Mesenteric fat pad (tissue), 1 donor: ENCODE results near the gene GATA5. TPM values are rescaled to one million over a fixed set of nuclear protein-coding genes. Genes with fewer than 3 reads are reported as not detected.

ENCODE experiments used
- DNase-seq: peaks from one replicate; pipeline ENCODE4 v3.0.0-alpha.2; 2020; ENCODE audit warnings: low spot score
- total RNA-seq: library from RNA; stranded (reverse); fragmentation: NEBNext Ultra II Directional; extraction: Animal tissue kit (Norgen Biotek cat#: 25700); gene quantifications from one replicate; pipeline ENCODE4 v1.2.1, GENCODE V29; 2021
- donor health status: DM: yes; HTN: yes; CAD: no.

The GATA5 gene
- total RNA-seq, 1 donor from 2014 or later, result 0.19 TPM

DNA sequence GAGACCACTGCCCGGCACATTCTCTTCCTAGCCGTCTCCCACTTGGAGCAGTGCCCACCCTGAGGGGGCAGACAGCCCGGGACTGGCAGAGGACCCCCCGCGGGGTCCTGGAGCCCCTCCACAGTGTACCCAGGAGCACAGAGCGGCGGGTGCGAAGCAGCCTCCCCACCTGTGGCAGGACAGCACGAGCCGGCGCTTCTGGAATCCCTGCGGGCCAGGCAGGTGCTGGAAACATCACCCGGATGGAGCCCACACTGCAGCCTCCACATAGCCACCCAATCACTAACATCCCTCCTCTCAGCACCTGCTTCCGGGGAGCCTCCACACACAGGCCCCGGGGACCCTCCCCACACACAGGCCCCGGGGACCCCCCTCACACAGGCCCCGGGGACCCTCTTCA is 18.7 kb downstream of the GATA5 start:
- DNase-seq, result no peak

DNA sequence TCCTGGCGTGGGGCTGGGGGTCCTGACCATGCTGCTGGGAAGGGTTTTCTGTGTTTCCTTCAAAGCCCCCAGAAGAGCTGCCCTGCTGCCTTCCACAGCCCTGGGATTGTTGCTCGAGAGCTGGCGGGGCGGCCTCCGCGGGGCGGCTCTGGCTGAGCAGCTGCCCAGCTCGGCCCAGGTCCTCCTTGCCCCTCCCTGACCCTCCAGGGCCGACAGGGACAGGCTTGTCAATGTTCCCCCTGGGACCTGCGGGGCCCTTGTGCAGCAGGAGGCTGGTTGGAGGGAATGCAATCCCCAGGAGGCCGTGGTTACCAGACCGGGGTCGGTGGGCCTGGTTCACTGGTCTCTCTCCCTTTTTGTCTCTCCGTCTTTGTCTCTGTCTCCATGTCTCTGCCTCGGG is 19.9 kb downstream of the GATA5 start:
- DNase-seq, result no peak

DNA sequence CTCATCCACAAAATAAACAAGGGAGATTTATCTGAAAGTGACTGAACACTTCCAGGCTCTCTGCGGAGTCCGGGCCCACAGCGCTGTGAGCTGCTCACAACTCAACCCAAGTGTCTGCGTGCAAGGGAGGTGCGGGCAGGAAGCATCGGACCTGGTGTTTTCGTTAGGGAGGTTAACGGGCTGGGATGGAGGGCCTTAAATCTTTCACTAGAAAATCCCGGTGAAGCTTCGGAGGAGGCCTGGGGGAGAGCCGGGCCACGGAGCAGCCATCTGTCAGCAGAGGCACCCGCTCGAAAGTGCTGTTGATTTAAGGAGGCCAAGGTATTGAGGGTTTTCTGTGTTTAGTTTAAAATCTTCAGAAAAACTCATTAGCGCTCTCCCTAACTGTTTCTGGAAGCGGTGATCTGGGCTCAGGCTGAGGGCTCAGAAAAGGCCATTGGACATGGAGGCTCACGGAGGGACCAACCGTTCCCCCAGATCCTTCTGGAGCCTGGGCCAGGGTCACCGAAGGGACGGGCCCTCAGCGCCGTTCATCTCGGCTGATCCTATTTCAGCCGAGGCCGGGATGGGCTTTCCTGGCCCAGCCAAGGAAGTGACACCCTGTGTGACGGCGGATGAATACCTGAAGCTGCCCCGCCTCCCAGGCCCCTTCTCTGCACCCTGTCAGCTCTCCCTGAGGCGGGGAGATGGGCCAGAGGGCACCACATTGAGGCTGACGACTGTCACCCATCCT is 20.7 kb downstream of the GATA5 start:
- DNase-seq, result no peak

DNA sequence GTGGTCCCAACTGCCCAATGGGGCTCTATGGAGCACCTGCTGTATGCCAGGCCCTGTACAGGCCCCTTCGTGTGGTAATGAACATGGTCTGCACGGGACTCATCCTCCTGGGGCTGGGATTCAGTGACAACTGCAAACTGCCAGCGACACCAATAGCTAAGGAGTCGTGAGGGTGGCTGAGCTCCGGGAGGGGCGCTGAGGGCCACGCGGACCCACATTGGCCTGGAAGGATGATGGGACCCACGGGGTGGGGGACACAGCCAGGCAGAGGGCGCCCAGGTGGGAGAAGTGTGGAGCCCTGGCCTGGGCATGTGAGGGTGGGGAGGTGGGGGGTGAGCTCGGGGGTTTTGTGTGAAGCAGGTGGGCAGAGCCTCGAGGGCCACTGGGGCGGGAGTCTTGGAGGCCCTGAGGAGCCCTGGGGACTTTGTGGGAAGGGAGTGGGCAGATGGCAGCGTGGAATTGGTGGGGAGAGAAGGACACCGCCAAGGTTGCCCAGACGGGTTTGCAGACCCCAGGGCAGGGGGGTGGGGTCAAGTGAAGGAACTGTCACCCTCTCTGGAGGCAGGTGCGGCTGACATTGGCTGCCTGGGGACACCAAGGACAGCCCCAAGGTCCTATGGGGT is 22.5 kb downstream of the GATA5 start:
- no peak for DNase-seq

DNA sequence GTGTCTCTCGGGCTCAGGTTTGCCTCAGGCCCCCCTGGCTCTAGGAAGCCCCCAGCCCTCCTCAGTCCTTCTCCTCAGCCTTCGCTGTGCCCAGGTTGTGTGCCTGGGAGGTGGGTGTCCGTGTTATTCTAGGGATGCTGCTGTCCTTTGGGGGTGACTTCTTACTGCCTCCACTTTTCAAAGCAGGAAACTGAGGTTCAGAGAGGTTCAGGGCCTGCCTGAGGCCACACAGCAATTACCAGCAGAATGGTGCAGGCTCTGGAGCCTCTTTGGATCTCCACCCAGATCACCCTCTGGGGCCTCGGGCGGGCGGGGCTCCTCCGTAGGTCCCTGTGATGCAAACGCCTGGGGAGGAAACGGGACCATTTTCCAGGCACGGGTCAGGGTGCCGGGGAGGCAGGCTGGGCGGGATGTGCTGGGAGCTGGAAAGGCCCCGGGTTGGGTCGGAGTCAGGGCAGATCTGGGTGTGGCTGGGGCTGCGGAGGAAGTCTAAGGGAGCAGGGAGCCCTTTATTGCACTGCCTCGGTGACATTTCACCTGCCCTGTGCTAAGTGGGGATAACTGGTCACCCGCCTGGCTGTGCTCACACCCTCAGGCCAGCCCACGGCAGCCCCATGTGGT is 23.2 kb downstream of the GATA5 start:
- no peak for DNase-seq

DNA sequence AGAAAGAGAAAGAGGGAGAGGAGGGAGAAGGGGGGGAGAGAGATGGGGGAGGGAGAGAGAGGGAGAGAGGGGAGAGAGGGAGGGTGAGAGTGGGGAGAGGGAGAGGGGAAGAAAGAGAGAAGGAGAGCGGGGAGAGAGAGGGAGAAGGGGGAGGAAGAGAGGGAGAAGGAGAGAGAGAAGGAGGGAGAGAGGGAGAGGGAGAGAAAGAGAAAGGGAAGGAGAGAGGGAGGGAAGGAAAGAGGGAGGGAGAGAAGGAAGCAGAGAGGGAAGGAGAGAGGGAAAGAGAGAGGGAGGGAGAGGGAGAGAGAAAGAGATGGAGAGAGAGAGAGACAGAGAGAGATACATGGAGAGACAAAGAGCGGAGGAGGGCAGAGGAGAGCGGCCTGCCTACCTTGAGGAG is 23.8 kb downstream of the GATA5 start:
- no peak for DNase-seq

DNA sequence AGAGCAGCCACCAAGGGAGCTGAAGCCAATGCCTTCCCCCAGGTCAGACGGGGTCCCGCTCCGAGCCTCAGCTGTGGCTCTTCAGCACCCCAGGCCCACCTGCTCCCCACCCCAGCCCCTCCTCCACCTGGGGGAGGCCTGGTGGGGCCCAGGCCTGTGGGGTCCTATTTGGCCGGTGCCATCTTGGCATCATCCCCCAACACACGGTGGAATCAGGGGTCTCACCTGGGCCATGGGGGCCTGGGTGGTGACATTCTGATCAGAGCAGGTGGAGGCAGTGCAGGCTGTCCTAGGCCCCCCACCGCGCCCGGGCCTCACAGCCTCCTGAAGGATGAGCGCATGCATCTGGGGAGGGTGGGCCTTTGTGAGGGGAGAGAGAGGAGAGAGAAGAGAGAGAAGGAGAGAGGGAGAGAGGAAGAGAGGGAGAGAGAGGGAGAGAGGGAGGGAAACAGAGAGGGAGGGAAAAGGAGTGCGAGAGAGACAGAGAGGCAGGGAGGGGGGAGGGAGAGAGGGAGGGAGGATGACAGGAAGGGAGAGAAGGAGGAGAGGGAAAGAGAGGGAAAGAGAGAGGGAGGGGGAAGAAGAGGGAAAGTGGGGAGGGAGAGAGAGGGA is 24.5 kb downstream of the GATA5 start:
- DNase-seq, result no peak

DNA sequence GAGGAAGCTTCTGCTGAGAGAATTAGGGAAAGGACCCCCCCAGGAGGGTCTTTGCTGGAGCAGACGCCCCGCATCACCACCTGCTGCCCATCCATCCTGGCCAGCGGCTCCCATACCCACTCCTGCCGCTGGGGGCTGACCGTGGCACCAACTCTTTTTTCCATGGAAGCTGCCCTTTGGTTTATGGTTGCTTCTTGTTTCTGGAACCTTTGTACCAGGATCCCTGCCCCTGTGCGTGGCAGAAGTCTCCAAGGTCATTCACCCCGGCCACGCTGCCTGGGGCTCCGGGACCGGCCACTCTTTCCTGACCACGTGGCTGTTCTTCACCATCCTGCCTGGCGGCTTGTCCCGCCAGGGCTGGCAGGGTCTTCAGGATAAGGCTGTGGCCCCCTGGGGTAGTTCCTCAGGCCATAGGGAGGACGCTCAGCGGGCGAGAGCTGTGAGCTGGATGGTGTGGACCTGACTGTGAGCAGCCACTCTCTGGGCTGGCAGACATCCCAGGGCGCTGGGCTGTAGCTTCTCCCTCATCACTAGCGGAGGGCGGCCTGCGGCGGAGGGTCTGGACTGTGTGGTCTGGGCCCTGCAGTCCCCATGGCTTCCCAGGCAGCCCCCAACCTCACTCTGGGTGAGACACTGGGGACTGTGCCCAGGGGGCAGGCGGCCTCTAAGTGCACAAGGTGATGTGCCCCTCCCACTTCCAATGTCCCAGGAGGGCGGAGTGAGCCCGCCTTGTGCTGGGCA is 25.7 kb downstream of the GATA5 start:
- DNase-seq, result no peak

DNA sequence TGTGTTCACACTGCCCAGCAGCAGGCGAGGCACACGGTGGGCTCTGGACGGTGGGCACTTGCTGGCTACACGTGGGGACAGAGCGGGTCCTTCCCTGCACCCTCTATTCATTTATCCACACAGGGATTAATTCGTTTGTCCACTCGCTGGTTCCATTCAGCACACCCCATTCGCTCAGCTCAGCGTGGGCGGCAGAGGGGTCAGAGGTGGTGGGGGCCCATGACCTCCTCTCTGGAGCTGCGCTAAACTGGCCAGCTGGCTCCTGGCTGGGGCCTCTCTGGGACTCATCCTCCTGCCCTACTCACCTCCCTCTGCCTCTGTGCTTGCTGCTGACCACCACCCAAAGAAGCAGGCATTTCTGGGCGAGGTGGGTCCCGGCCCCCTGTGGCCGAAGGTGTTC is 27.0 kb downstream of the GATA5 start:
- DNase-seq, result no peak

DNA sequence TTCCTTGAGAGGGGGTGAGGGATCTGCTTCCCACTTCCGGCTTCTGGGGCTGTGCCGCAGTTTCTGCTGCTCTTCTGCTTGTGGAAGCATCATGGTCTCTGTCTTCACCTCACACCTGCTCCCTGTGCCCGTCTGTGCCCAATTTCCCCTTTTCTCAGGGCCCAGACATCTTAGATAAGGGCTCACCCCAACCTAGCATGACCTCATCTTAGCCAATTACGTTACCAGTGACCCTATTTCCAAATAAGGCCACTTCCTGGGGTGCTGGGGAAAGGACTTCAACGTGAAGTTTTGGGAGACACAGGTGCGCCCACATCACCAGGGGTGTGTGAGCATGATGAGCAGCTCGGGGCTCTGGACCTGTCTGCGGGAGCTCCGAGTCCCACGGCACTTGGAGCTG is 27.8 kb downstream of the GATA5 start:
- DNase-seq, result no peak

DNA sequence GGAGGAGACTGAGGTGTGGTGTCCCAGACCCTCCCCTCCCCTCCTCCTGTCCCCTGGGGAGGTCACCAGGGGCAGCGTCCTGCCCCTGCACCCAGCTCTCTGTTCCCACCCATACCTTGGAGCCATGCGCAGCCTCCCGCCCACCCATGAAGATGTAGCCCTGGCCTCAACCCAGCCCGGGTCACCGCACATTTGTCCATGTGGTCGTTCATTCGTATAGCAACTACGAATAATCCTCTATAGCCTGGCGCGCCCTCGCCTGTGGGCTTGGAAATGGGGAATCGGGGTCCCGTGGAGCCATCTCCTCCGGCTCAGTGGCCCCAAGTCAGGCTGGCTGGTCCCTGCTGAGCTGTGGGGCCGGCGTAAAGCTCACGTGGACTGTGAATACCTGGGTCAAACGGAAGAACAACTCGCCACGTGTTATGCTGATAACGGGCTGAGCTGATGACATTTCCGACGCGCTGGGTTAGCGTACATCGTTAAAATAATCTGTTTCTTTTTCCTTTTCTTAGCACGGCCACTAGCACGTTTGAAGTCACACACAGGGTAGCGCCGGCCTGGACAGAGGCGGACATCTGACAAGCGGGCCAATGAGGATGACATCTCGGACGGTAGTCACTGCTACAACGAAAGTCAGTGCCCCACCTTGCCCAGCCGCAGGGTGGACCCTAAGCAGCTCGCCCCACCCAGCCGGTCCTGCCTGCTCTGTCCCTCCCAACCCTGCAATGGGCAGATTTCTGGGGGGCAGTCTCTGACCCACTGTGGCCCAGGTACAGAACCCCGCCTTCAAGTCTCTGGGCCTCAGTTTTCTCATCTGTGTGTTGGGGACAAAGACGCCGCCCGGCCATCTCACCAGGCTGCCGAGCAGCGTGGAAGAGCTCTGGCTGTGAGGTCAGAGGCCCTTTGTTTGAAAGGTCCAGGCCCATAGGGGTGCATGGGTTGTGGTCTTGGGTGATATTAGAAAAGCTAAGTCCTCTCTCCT is 28.6 kb downstream of the GATA5 start:
- DNase-seq, result no peak

DNA sequence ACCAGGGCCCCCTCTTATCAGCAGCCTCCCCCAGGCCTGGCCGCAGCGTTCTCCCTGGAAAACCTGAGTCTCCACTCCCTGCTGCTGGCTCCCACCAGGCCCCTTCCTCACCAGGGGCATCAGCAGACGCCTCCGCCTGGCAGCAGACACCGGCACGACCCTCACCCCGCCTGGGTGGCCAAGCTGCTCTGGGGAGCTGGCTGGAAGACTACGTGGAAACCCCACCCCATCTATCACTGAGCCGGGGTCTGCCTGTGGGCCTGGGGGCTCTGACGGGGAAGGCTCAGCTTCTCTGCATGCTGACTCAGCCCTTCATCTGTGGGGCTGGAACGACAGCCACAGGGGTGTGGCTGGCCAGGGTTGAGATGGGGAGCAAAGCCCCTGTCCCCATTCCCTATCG is 29.3 kb downstream of the GATA5 start:
- no peak for DNase-seq

DNA sequence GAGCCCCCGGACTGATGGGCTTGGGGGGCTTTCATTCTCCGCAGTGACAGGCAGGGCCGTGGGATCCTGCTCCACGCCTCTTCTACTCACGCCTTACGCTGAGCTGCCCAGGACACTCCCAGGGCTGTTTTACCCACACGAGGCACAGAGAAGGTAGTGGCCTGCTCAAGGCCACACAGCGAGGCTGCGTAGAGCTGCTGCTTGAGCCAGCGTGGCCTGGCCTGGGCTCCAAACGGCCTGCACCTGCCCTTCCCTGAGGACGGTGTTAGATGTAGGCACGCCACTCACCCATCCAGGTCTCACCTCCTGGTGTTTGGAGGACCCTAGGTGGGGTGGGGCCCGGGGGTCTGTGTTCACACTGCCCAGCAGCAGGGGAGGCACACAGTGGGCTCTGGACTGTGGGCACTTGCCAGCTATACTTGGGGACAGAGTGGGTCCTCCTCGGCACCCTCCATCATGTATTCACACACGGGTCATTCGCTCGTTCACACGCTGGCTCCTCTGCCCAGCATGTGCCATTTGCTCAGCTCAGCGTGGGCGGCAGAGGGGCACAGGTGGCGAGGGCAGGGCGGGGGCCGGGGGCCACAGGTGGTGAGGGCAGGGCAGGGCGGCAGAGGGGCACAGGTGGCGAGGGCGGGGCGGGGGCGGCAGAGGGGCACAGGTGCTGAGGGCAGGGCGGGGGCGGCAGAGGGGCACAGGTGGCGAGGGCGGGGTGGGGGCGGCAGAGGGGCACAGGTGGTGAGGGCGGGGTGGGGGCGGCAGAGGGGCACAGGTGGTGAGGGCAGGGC is 30.0 kb downstream of the GATA5 start:
- DNase-seq, result no peak

DNA sequence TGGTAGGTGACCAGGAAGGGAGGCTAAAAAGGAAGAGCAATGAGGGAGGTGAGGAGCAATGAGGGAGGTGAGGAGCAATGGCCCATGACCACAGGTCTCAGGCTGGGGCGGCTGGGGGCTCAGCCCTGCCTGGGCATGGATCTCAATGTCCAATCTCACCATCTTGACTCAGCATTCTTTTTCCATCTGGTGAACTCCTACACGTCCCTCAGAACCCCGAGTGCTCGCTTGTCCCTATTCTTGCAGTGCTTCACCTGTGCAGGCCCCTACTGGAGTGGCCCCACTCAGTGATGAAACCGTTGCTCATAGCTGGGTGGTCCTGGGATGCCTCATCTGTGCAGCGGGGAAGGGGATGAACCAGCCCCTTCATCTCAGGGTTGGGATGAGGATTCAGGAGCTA is 31.5 kb downstream of the GATA5 start:
- no peak for DNase-seq

DNA sequence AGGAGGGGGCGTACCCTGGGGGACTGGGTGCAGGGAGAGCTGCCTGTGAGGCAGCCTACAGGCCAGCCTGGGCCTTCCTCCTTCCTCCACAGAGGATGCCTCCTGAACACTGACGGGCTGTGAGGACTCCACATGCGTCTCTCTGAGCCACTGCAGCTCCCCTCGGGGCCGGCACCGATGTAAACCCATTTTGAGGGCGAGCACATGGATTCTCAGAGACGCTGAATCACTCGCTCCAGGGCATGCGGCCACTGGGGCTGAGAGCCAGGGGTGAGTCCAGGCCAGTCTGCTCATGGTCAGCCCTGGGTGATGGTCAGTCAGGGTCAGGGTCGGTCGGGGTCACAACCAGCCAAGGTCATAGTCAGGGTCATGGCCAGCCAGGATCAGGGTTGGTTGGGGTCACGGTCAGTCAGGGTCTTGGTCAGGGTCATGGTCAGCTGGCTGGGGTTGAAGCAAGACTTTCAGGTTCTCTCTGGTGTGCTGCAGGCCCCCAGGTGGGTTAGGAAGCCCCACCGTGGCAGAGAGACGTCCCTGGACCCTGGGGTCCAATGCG is 33.7 kb downstream of the GATA5 start:
- DNase-seq, result no peak

DNA sequence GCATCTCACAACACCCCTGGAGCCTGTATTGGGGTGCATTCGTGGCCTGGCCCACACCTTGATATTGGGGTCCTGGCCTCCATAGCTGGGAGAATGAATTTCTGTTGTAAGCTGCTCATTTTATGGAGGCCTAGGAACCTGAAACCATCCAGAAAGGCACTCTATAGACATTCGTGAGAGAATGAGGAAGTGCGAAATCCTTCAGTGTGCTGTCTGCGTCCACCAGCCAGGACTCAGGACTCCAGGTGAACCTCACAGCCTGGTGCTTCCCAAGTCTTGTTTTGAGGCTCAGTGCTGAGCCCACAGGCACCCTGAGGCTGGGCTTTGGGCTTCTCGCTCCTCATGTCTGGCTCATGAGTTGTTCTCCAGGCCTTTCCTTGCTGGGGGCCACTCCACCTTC is 36.6 kb downstream of the GATA5 start:
- no peak for DNase-seq

DNA sequence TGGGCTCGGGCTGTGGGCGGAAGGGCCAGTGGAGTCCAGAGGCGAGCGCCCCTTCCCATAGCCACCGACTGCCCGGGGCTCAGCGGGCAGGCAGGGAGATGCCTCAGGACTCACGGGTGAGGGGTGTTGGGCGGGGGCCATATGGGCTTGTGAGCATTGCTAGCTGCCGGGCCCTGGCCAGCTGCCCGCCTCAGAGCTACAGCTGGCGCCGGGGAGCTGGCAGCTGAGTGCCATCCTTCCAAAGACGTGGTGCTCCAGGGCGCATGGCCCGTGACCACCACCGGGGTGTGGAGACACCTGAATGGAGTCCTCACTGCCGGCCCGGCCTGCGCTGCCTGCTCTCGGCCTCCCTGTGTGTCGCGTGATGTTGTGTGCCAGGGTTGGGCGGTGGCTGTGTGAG is 37.9 kb downstream of the GATA5 start:
- no peak for DNase-seq

DNA sequence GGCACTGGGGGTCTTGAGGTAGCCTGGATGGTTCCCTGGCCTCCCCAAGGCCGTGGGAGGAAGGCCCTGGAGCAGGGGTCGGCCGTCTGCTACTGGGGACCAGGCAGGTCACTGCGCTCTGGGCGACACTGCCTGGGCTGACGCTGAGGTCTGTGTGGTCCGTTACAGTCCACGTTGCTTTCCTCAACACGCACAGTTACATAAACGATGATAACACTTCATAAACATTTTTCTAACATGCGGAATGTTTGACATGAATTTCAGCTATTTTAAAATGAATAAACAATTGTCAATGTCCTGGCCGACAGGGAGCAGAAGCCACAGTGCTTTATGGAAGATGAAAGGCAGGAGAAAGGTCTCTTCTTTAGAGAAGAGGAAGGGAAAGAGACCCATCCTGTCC is 38.3 kb downstream of the GATA5 start:
- no peak for DNase-seq

DNA sequence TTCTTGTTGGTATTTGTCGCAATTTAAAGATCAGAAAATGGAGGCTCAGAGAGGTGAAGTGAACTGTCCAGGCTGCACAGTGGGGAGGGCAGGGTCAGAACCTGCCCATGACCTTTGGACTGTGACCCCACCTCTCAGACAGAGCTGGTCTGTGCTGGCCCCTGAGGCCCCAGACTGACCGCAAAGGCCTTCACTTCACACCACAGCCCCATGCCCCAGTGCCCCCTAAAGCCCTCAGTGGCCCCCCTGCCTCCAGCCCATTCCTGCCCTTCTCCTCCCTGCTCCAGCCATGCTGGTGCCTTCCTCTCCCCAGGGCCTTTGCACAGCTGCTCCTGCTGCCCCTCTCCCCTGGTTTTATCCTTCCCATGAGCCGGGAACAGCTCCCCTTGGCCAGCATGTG is 39.1 kb downstream of the GATA5 start:
- no peak for DNase-seq
